ENCODE data around the gene EYA2.

EYA2 gene

DNA sequence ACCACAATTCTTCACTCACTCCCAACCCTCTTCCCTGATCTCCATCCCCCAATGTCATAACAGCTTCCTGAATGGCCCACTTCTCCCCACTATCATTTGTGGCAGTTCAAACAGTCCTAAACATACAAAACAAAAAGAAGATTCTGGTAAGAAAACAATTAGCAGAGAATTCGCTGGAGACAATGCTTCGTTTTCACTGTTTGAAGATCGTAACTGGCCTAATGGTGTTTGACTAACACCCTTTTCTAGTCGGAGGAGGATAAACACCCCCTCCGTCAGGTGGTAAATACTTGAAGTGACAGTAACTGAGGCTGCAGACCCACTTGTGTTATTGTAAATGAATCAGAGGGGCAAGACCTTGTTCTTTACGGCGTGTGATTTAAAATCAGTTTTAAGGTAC is 3.8 kb downstream of the EYA2 start:
- TF ChIP-seq POLR2AphosphoS5 (IDR thresholded peaks at IDR 0.05; ENCODE audit: low read depth, low read length) (no peak), TAF1 (IDR thresholded peaks at IDR 0.05; ENCODE audit: borderline replicate concordance, low read depth, low read length) (no peak), POLR2A (IDR thresholded peaks at IDR 0.05; ENCODE audit: low read depth, low read length) (no peak; the same call in 1 of the 2 replicates)
- FAIRE-seq: no peak
- no peak for DNase-seq (ENCODE audit: insufficient read length)

DNA sequence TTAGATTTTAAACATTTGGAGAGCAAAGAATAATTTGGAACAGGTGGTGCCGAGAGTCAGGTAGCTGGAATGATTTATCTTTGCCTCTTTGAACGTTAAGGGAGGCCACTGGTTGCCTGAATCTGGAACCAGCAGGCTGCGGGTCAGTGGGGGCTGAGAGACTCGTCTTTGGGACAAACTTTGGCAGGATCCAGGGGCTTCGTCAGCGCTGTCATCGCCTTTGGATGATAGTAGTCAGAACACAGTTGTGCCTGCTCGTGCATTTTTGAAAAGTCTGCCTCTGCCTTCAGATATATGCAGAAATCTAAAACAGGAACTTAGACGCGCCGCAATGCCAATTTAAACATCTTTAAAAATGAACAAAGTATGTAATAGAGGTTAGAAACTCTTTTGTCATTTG is 5.0 kb downstream of the EYA2 start:
- FAIRE-seq: no peak

DNA sequence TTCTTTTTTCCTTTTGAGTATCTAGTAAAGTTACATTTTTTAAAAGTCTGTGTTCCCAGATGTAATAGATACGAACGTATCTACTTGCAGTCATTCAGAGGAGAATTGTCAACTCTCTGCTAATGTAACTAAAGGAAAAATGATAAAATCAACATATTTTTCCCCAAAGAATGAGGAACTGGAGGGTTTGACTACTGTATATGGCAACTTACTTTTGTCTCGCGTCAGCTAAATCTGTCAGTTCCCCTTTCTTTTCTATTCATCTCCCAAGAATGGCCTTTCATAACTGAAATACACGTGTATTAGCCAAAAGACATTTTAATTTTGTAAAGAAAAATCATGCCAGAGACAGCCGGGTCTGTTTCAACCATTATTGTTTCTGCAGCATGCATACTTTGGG is 5.4 kb downstream of the EYA2 start:
- DNase-seq (ENCODE audit: insufficient read length) (no peak), FAIRE-seq (no peak)
- TF ChIP-seq POLR2AphosphoS5 (IDR thresholded peaks at IDR 0.05; ENCODE audit: low read depth, low read length) (no peak), POLR2A (IDR thresholded peaks at IDR 0.05; ENCODE audit: low read depth, low read length) (no peak), TAF1 (IDR thresholded peaks at IDR 0.05; ENCODE audit: borderline replicate concordance, low read depth, low read length) (no peak)

More for the DNA sequence above, 5.0 kb downstream of the EYA2 start:
- no peak for DNase-seq (ENCODE audit: insufficient read length)
- TF ChIP-seq POLR2A (IDR thresholded peaks at IDR 0.05; ENCODE audit: low read depth, low read length): no peak
- TF ChIP-seq TAF1 (IDR thresholded peaks at IDR 0.05; ENCODE audit: borderline replicate concordance, low read depth, low read length): no peak
- TF ChIP-seq POLR2AphosphoS5 (IDR thresholded peaks at IDR 0.05; ENCODE audit: low read depth, low read length): no peak

DNA sequence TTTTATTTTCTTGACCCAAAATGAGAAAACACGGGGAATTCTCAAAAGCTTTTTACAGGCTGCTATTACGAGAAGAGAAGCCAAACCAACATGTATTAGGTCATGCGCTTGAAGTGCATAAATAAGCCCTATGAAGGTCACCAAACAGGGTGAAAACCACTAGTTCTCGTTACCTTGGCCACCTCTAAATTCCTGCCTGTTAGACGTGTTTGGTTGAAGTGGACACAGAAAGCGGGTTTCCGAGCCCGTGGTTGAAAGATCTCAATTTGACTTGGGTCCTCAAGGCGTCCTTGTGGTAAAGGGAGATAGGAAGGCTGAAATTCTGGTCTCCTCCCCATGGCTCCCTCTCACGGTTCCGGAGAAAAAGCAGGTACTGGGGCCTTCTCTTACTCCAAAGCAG is 6.2 kb downstream of the EYA2 start:
- TF ChIP-seq POLR2A (IDR thresholded peaks at IDR 0.05; ENCODE audit: low read depth, low read length) (no peak; the same call in 1 of the 2 replicates), POLR2AphosphoS5 (IDR thresholded peaks at IDR 0.05; ENCODE audit: low read depth, low read length) (peak; percentile 16; the same call in 1 of the 2 replicates)
- peak; percentile 90 for FAIRE-seq
- DNase-seq (ENCODE audit: insufficient read length): no peak

DNA sequence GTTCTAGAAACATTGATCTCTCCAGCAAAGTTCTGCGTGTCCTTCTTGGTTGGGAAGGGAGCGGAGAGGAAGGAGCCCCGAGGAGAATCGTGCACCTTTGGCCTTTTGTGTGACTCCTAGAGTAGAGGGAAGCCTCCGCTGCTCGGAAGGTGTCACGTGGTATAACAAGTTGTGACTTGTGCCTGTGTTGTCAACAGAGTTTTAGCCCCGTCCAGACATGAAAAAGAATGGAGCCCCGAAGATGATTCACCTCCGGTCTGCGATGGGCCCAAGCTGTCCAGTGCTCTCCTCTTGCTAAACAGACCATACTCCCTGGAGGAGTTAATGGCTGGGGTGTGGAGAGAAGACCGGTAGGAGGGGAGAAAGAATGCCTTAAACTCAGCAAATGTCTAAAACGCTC is 7.0 kb downstream of the EYA2 start:
- peak; percentile 25; the same call in 1 of the 2 replicates for TF ChIP-seq TAF1 (IDR thresholded peaks at IDR 0.05; ENCODE audit: borderline replicate concordance, low read depth, low read length)
- TF ChIP-seq POLR2A (IDR thresholded peaks at IDR 0.05; ENCODE audit: low read depth, low read length): no peak
- no peak for DNase-seq (ENCODE audit: insufficient read length)
- no peak for FAIRE-seq

DNA sequence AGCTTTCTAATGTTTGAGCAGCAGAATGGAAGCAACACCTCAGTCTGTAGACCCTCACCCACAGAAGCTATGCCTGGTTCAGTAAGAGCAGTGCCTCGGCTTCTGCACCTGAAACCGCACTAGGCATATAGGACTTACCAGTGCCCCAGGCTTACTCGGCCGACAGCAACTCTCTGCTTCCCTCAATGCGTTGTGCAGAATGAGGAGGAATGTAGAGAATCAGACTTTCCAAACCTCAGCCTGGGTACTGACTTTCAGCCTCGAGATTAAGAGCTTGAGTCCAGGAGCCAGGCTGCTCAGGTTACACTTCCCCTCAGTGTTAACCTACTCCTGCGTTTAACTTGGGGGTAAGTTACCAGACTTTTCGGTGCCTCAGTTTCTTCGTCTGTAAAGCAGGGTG is 8.6 kb downstream of the EYA2 start:
- TF ChIP-seq POLR2A (IDR thresholded peaks at IDR 0.05; ENCODE audit: low read depth, low read length) (no peak), TAF1 (IDR thresholded peaks at IDR 0.05; ENCODE audit: borderline replicate concordance, low read depth, low read length) (no peak), POLR2AphosphoS5 (IDR thresholded peaks at IDR 0.05; ENCODE audit: low read depth, low read length) (no peak)
- no peak for FAIRE-seq
- no peak for DNase-seq (ENCODE audit: insufficient read length)

GRCh38 chr20:46903937-46904336 is 9.3 kb downstream of the EYA2 start:
- TF ChIP-seq POLR2A (IDR thresholded peaks at IDR 0.05; ENCODE audit: low read depth, low read length) (no peak), POLR2AphosphoS5 (IDR thresholded peaks at IDR 0.05; ENCODE audit: low read depth, low read length) (no peak), TAF1 (IDR thresholded peaks at IDR 0.05; ENCODE audit: borderline replicate concordance, low read depth, low read length) (no peak)
- no peak for FAIRE-seq
- no peak for DNase-seq (ENCODE audit: insufficient read length)

GRCh38 chr20:46905364-46906125 is 10.9 kb downstream of the EYA2 start:
- FAIRE-seq: no peak
- no peak for DNase-seq (ENCODE audit: insufficient read length)
- TF ChIP-seq POLR2A (IDR thresholded peaks at IDR 0.05; ENCODE audit: low read depth, low read length) (no peak), TAF1 (IDR thresholded peaks at IDR 0.05; ENCODE audit: borderline replicate concordance, low read depth, low read length) (no peak), POLR2AphosphoS5 (IDR thresholded peaks at IDR 0.05; ENCODE audit: low read depth, low read length) (no peak)

GRCh38 chr20:46913329-46914044 is 18.8 kb downstream of the EYA2 start:
- DNase-seq (ENCODE audit: insufficient read length) (no peak), FAIRE-seq (no peak)
- TF ChIP-seq POLR2A (IDR thresholded peaks at IDR 0.05; ENCODE audit: low read depth, low read length): no peak
- TF ChIP-seq POLR2AphosphoS5 (IDR thresholded peaks at IDR 0.05; ENCODE audit: low read depth, low read length): no peak
- TF ChIP-seq TAF1 (IDR thresholded peaks at IDR 0.05; ENCODE audit: borderline replicate concordance, low read depth, low read length): no peak

- FAIRE-seq: no peak
- no peak for DNase-seq (ENCODE audit: insufficient read length)
- TF ChIP-seq POLR2AphosphoS5 (IDR thresholded peaks at IDR 0.05; ENCODE audit: low read depth, low read length) (no peak), TAF1 (IDR thresholded peaks at IDR 0.05; ENCODE audit: borderline replicate concordance, low read depth, low read length) (no peak), POLR2A (IDR thresholded peaks at IDR 0.05; ENCODE audit: low read depth, low read length) (no peak)
Measured at GRCh38 chr20:46914789-46915379, 20.2 kb downstream of the EYA2 start.

- DNase-seq (ENCODE audit: insufficient read length): no peak
- no peak for FAIRE-seq
- TF ChIP-seq POLR2A (IDR thresholded peaks at IDR 0.05; ENCODE audit: low read depth, low read length) (no peak), TAF1 (IDR thresholded peaks at IDR 0.05; ENCODE audit: borderline replicate concordance, low read depth, low read length) (no peak)
Measured at GRCh38 chr20:46915575-46916257, 21.1 kb downstream of the EYA2 start.
